GM23338 (cell line): Measurements from ENCODE around the gene SULF2.

Source experiments
- CREB1 ChIP-seq: fragments of 250-450 bp; sonication (Bioruptor Pico); IDR thresholded peaks from 2 replicates; pipeline ENCODE4 v1.5.0; 2020; ENCODE audit warnings: low read depth, mild to moderate bottlenecking, moderate library complexity
- CTCF ChIP-seq, 2 experiments: fragments of 200-600 bp in 1 of 2; sonication (generic) in 1 of 2; conservative IDR thresholded peaks; 2 replicates each; pipeline versions ENCODE4 v1.5.1 to v1.6.1; 2016 to 2017; ENCODE audit warnings: antibody characterized with exemption in 2 of 2, low read depth in 2 of 2, mild to moderate bottlenecking in 2 of 2, moderate library complexity in 1 of 2
- EZH2 ChIP-seq: fragments of 200-600 bp; sonication (generic); IDR thresholded peaks from one replicate; pipeline ENCODE4 v1.8.0; 2017; ENCODE audit warnings: antibody characterized with exemption, mild to moderate bottlenecking, low read depth; ENCODE audit not compliant: unreplicated experiment
- EZH2phosphoT487 ChIP-seq: fragments of 200-600 bp; sonication (generic); IDR thresholded peaks from one replicate; pipeline ENCODE4 v1.8.1; 2018; ENCODE audit warnings: antibody characterized with exemption; ENCODE audit not compliant: unreplicated experiment
- JUNB ChIP-seq: IDR thresholded peaks from one replicate; pipeline ENCODE4 v1.6.1; 2016; ENCODE audit warnings: antibody characterized with exemption; ENCODE audit not compliant: unreplicated experiment
- NANOG ChIP-seq: IDR thresholded peaks from 2 replicates; pipeline ENCODE4 v1.6.1; 2016; ENCODE audit warnings: antibody characterized with exemption, borderline replicate concordance
- POLR2AphosphoS5 ChIP-seq: IDR thresholded peaks from 2 replicates; pipeline ENCODE4 v1.6.1; 2016; ENCODE audit warnings: antibody characterized with exemption, low read depth
- REST ChIP-seq: IDR thresholded peaks from one replicate; pipeline ENCODE4 v1.6.1; 2018; ENCODE audit warnings: antibody characterized with exemption; ENCODE audit not compliant: unreplicated experiment
- STAT1 ChIP-seq: IDR thresholded peaks from one replicate; pipeline ENCODE4 v1.6.1; 2016; ENCODE audit warnings: antibody characterized with exemption; ENCODE audit not compliant: unreplicated experiment
- ZNF114 ChIP-seq: fragments of 250-450 bp; sonication (Bioruptor Pico); IDR thresholded peaks from 2 replicates; pipeline ENCODE4 v1.5.0; 2020; ENCODE audit warnings: mild to moderate bottlenecking, moderate library complexity
- ZNF331 ChIP-seq: fragments of 250-450 bp; sonication (Bioruptor Pico); IDR thresholded peaks from 2 replicates; pipeline ENCODE4 v1.5.0; 2020; ENCODE audit warnings: low read depth, mild to moderate bottlenecking, moderate library complexity
- ZNF462 ChIP-seq: fragments of 250-450 bp; sonication (Bioruptor Pico); IDR thresholded peaks from 2 replicates; pipeline ENCODE4 v1.5.0; 2020; ENCODE audit warnings: mild to moderate bottlenecking, moderate library complexity
- TF ChIP-seq, protein P1 (sequence below): IDR thresholded peaks from 2 replicates; pipeline ENCODE4 v1.6.1; 2016; ENCODE audit warnings: antibody characterized with exemption

DNA sequence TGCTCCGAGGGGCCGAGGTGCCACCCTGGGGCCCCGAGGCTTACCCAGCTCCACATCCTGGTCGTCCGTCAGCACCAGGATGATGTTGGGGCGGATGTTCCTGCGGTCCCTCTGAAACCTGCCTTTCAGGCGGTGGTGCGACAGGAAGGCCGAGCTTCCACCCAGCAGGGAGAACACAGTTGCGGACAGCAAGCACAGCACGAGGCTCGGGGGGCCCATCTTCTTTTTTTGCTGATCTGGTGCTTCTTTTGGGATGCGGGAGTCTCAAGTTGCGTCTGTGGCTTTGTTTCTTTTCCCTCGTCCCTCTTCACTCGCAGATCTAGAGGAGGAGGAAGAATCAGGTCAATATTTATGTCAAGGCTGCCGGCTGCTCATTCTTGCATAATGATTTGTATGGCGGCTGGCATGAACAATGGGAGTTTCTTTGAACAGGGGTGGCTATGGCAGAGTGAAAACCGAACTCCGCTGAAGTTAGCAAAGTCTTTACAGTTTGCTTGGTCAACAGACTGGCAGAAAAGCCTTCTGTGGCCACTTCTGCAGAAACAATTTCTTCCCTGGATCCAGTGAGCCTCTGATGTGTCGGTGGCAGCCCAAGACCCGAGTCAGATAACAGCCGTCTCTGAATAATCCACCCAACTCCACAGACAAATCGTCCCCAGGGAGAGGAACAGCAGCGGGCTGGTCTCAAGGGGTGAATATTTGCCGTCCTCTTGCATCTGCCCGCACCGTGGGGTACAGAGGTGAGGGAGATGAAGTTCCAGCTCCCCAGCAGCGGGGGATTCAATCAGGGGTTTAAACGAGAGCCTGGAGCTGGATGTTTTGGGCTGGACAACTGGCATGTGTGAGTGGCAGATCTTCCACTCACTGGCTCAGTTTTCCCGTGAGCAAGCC lies 27.9 kb downstream of the SULF2 start:
- TF ChIP-seq CTCF (conservative IDR thresholded peaks at IDR 0.05; ENCODE audit: low read depth in 2 of 2) (no peak), CREB1 (CRISPR knock-in tag) (no peak), EZH2 (no peak), POLR2AphosphoS5 (no peak), REST (no peak), JUNB (no peak), ZNF331 (CRISPR knock-in tag) (no peak), ZNF114 (CRISPR knock-in tag) (no peak), EZH2phosphoT487 (no peak), STAT1 (no peak), NANOG (no peak), ZNF462 (no peak)
- TF ChIP-seq, protein P1, sequence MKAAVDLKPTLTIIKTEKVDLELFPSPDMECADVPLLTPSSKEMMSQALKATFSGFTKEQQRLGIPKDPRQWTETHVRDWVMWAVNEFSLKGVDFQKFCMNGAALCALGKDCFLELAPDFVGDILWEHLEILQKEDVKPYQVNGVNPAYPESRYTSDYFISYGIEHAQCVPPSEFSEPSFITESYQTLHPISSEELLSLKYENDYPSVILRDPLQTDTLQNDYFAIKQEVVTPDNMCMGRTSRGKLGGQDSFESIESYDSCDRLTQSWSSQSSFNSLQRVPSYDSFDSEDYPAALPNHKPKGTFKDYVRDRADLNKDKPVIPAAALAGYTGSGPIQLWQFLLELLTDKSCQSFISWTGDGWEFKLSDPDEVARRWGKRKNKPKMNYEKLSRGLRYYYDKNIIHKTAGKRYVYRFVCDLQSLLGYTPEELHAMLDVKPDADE, result no peak
